NCI-H187 treated with DMSO at 0.1 percent for 48 hours (cell line): Measurements from ENCODE around the gene CMIP.
"Not testable (repeated sequence)": the region's sequence is repeated elsewhere in the genome, so short reads cannot be mapped to it uniquely, and the experiment has no call there.

Source experiments
- DNase-seq: peaks from one replicate; lab custom pipeline; 2025; lab: John Stamatoyannopoulos, UW

CMIP gene

DNA sequence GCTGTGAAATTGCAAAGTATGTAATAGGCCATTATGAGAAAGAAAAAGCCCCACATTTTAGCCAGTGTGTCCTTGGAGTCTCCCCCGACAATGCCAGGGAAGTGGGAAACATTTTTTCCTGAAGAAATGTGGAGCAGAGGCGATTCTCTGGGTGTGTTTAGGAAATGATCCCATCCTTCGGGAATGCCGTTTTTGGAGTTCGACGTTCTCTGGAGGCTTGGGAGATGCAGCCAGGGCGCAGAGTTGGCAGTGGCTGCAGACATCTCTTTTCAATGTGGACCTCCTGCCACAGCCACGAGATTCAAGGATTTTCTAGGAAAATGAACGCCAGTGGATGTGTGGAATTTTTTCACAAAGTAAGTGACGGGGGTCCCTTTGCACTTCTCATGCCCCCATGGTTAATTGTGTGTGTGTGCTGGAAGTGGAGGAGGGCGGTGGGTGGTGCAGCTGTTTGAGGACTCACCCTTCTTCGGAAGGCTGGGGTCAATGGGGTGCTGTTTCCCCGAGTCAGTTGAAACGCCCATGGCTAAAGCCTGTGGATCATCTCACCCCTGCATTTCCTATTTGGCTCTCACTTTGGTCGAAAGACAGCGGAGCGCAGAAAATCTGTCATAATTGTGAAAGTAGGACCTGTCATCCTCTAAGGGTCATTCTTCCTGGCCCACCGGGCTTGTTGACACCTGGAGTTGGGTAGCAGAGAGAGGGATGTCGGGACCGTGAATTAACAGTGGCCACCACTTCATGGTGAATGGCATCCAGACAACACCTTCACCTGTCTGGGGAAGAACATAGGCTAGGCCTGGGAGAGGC lies 73.2 kb downstream of the CMIP start:
- DNase-seq: no peak

DNA sequence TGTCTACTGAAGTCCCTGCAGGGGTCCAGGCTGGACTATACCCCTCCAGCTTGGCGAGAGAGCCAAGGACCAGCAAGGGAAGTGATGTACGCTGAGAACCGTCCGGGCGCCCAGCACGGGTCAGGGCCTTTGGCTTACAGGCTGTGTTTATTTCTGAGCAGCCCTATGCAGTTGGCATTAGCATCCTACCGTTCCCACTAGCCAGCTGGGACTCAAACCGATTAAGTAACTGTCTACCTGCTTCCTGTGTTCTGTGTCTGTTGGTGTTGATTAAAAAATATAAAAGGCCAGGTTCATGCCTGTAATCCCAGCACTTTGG lies 73.8 kb downstream of the CMIP start:
- DNase-seq: no peak

DNA sequence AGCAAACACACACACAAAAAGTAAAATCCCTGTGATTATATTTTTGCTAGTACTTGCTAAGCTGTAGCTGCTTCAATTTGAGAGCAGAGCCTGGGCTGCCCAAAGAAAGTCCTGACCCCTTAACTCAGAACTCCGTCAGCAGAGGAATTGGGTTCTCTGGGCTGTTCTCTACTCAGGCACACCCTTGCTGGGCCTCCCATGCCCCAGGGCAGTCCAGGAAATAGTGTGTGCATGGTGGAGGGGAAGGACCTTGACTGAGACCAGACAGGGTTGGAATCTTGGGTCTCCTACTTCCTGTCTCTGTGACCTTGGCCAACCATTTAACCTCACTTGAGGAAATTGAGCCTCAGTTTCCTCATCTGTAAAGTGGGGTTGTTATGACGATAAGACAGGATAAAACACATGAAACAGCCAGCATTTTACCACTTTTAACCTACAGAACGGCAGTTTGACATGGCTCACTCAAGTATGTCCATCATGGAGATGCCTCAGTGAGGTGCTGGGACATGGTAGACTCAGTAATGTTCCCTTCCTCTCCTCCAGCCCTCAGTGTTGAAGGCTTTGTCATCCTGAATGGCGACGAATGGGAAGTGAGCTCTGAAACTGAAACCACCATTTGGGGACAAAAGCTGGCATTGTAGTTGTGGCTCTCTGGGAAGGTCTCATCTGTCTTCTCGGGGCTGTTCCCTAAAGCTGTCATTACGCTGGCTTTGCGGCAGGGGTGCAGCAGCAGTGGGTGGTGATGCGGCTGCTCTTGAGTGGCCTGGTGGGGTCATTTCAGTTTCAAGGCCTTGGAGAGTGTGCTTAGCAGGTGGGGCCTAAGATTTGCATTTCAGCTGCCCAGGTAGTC lies 74.9 kb downstream of the CMIP start:
- no peak for DNase-seq

DNA sequence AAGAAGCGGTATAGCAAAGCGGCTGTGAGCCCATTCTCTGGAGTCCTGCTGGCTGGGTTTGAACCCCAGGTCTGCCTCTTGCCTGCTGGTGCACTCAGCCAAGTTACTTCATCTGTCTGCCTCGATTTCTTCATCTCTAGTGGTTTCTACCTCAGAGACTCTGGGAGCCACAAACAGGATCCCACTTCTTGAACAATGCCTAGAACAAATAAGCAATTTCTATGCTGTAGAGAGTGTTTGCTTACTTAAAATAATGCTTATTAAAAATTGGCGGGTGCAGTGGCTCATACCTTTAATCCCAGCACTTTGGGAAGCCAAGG lies 75.5 kb downstream of the CMIP start:
- DNase-seq: no peak

DNA sequence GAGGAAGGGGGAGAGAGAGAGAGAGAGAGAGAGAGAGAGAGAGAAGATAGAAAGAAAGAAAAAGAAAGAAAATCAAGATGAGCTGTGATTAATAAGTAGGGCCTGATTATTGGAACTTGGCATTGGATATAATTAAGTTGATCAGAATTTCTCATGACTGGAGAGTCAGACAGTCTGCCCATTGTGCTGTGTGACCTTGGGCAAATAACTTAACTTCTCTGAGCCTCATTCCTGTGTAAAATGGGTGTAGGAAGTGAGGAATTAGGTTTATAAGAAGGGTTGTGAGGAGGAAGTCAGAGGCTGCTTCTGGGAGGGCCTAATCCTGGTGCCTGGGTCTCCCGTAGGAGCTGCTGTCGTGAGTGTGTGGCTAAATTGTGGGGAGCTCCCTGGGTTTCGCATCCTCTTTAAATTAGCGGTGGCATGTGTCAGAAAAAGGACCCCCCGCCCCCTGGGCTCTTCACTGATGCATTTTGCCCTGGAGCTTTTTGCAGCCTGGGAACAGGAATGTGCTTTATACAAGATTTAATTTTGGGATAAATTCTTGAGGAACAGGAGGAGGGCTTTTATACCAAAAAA lies 76.0 kb downstream of the CMIP start:
- no peak for DNase-seq

GRCh38 chr16:81521141-81521626 lies 76.6 kb downstream of the CMIP start:
- DNase-seq: no peak

GRCh38 chr16:81522108-81522701 lies 77.6 kb downstream of the CMIP start:
- DNase-seq: no peak

GRCh38 chr16:81522851-81523250 lies 78.2 kb downstream of the CMIP start:
- DNase-seq: not testable (repeated sequence)

DNA sequence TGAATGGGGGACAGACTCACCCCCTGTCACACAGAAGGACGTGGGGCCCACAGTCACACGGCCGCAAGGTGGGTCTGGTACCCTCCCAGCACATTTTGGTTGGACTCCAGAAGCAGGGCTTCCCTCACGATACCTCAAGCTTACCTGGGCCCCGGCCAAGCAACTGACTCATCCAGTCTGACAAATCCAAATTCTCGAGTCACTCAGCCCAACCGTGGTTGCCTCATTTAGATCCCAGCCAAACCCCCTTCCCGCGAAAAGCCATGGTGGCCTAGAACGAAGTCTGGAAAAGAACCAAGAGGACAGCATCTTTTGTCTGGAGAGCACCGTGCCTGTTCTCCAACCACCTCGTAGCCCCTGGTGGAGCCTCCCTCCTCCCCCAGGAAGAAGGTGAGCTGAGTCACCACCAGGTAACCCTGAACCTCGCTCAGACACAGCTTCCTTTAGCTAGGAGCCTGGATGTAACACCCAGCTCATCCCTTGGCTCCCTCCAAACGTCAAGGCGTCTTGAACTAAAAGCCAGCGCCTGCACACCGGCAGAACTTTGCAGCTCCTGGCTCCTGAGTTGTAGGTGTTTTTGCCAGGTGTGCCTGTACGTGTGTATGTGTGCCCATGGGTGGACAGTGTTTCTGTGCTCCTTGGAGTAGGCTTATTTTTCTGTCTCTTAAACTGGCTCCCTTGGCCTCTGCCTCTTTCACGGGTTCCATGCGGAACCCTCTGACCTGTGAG lies 78.9 kb downstream of the CMIP start:
- no peak for DNase-seq

DNA sequence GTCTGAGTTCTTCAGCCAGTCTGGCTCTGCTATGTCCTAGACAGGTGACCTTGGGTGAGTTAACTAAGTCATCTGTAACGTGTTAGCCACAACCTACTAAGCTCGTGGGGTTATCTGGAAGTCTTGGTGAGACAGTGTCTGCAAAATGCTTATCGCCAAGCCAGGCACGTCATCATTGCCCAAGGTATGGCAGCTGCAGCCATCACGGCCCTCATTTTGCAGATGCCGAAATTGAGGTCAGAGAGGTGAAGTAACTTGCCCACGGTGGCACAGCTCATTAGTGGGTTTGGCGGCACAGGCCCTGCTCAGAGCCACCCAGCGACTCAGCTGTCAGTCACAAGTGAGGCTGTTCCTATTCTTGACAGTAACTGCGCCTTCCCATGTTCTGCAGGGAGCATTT lies 79.8 kb downstream of the CMIP start:
- no peak for DNase-seq

- DNase-seq: not testable (repeated sequence)
Measured at GRCh38 chr16:81524885-81525284, 80.3 kb downstream of the CMIP start.

DNA sequence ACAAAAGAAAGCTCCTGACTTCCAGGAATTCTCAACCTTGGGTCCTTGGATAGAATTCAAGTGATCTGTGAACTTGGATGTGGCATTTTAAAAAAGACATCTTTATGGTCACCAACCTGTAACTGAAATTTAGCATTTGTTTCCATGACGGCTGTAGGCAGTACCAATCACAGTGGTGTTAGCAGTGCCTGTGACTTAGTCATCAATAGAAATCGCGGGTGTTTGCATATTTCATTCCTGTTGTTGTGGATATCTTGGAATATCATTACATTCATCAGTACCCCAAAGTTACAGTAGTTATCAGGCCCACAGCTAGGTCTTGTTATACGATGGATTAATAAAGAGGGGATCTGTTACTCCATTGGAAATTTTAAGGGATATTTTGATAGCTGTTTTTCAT lies 81.6 kb downstream of the CMIP start:
- DNase-seq: no peak

DNA sequence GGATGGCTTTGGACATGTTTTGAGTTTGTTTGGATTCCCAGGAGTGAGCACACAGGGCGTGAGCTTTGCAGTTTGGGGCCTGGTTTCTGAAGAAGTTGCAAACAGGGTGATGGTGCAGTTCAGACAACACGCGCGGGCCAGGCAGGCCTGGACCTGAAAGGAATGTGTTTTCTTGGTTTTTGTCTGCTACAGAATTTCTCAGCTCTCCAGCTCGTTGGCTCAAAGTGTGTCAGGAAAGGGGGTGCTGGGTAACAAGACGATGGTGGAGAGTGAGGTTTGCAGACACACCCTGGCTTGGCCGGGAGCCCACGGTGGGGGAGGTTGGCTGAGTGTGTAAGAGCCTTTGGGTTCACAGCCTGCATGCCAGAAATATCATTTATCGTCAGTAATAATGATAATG lies 82.3 kb downstream of the CMIP start:
- DNase-seq: no peak

GRCh38 chr16:81527477-81528178 lies 83.0 kb downstream of the CMIP start:
- DNase-seq: no peak

DNA sequence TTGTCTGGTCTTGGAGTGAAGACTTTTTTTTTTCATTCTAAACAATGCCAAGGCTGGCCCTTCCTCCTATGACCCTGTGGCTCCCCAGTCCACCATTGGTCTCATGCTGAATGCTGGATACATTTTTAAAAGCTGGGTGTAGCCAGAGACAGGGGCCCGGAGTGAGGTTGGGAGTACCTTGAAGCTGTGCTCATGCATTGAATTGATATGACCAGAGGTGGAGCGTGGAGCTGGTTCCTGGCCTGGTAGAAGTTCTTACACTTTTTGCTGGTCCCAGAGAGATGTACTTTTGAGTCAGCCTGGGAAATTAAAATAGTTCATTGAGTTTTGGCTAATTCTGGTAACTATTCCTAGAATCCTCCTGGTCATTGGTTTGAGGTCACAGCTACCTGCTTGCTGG lies 83.6 kb downstream of the CMIP start:
- no peak for DNase-seq

GRCh38 chr16:81530296-81530721 lies 85.7 kb downstream of the CMIP start:
- no peak for DNase-seq

GRCh38 chr16:81530814-81531213 lies 86.2 kb downstream of the CMIP start:
- DNase-seq: no peak

DNA sequence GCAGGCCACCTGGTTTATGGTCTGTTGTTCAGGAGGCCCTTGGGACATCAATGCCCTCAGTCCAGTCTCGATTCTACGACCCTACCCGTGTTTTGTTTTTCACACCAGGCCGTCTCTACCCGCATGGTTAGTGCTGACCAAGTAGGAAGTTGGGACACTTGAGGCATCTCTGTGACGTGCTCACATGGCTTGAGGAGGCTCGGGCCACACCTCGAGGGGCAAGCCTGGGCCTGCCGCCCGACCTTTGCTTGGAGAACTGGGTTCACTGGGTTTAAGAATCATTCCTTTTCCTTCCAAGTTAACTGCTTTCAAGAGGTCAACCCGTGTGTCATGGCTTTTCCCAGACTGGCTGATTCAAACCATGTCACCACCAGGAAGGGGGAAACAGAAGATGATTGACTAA lies 86.8 kb downstream of the CMIP start:
- no peak for DNase-seq

GRCh38 chr16:81532491-81533174 lies 88.0 kb downstream of the CMIP start:
- DNase-seq: no peak

DNA sequence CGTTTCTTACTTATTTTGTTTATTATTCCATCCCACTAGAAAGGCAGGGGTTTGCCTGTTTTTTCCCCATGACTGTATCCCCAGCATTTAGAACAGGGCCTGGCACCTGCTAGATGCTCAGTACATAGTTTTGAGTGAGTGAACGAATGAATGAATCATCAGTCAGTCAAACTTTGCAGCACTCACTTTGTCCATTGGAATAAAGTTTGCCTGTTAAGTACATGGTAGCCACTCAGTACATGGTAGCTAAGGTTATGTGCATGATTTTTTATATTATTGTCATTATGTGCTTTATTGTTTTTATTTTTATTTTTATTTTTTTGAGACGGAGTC lies 88.5 kb downstream of the CMIP start:
- DNase-seq: no peak
